ENCODE results near the gene MCMBP.
A peak's percentile ranks its signal among the peaks of the same experiment; 100 is the strongest.

The MCMBP gene

DNA sequence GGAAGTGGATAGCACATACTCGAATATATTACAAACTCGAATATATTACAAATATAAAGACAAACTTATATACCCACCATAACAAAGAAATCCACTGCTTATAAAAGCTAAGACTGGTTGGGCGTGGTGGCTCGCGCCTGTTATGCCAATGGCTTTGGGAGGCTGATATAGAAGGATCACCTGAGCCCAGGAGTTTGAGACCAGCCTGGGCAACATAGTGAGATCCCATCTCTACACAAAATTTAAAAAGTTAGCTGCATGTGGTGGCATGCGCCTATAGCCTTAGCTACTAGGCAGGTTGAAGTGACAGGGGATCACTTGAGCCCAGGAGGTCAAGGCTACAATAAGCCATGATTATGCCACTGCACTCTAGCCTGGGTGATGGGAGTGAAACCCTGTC, 20.4 kb downstream of the MCMBP start:
- DNase-seq (ENCODE audit: low read depth in 1 of 2, low spot score in 1 of 2) = no peak
- no peak overlapping the region for H3K27ac ChIP-seq (replicated peaks)
- H3K4me3 ChIP-seq (replicated peaks; ENCODE audit: insufficient read depth, low read length) = no peak overlapping the region
- H3K27me3 ChIP-seq (ENCODE audit: insufficient read depth, poor library complexity, severe bottlenecking) = no peaks in the 10 kb centered on the region
- TF ChIP-seq, protein P1, sequence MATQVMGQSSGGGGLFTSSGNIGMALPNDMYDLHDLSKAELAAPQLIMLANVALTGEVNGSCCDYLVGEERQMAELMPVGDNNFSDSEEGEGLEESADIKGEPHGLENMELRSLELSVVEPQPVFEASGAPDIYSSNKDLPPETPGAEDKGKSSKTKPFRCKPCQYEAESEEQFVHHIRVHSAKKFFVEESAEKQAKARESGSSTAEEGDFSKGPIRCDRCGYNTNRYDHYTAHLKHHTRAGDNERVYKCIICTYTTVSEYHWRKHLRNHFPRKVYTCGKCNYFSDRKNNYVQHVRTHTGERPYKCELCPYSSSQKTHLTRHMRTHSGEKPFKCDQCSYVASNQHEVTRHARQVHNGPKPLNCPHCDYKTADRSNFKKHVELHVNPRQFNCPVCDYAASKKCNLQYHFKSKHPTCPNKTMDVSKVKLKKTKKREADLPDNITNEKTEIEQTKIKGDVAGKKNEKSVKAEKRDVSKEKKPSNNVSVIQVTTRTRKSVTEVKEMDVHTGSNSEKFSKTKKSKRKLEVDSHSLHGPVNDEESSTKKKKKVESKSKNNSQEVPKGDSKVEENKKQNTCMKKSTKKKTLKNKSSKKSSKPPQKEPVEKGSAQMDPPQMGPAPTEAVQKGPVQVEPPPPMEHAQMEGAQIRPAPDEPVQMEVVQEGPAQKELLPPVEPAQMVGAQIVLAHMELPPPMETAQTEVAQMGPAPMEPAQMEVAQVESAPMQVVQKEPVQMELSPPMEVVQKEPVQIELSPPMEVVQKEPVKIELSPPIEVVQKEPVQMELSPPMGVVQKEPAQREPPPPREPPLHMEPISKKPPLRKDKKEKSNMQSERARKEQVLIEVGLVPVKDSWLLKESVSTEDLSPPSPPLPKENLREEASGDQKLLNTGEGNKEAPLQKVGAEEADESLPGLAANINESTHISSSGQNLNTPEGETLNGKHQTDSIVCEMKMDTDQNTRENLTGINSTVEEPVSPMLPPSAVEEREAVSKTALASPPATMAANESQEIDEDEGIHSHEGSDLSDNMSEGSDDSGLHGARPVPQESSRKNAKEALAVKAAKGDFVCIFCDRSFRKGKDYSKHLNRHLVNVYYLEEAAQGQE (IDR thresholded peaks at IDR 0.05; ENCODE audit: insufficient replicate concordance, low read depth) = no peak
- TF ChIP-seq GABPA (IDR thresholded peaks at IDR 0.05; ENCODE audit: low read depth) = no peak
- TF ChIP-seq, protein P2, sequence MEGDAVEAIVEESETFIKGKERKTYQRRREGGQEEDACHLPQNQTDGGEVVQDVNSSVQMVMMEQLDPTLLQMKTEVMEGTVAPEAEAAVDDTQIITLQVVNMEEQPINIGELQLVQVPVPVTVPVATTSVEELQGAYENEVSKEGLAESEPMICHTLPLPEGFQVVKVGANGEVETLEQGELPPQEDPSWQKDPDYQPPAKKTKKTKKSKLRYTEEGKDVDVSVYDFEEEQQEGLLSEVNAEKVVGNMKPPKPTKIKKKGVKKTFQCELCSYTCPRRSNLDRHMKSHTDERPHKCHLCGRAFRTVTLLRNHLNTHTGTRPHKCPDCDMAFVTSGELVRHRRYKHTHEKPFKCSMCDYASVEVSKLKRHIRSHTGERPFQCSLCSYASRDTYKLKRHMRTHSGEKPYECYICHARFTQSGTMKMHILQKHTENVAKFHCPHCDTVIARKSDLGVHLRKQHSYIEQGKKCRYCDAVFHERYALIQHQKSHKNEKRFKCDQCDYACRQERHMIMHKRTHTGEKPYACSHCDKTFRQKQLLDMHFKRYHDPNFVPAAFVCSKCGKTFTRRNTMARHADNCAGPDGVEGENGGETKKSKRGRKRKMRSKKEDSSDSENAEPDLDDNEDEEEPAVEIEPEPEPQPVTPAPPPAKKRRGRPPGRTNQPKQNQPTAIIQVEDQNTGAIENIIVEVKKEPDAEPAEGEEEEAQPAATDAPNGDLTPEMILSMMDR (IDR thresholded peaks at IDR 0.05; ENCODE audit: insufficient read depth, low read length) = no peak
- TF ChIP-seq SPI1 (IDR thresholded peaks at IDR 0.05; ENCODE audit: borderline replicate concordance, low read depth) = no peak
- no peak for TF ChIP-seq POLR2AphosphoS5 (IDR thresholded peaks at IDR 0.05; ENCODE audit: low read depth)

DNA sequence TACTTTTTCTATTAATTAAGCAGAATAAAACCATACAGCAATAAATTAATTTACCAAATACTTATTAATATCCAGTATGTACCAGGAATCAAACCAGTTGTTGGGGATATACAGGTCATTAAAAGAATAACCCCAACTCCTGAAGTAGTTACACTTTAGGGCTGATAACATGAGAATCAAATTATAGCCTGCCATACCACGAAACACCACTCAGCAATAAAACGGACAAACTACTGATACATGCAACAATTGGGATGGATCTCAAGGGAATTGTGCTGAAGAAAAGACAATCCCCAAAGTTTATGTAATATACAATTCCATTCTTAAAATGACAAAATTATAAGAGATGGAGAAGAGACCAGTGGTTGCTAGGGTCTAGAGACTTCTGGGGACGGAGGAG, 22.7 kb downstream of the MCMBP start:
- Histone ChIP-seq H3K4me3 (replicated peaks; ENCODE audit: insufficient read depth, low read length) (no peak overlapping the region), H3K27me3 (ENCODE audit: insufficient read depth, poor library complexity, severe bottlenecking) (no peaks in the 10 kb centered on the region), H3K27ac (replicated peaks) (peak overlapping the region; percentile 28)
- TF ChIP-seq, protein P1 (IDR thresholded peaks at IDR 0.05; ENCODE audit: insufficient replicate concordance, low read depth) = no peak
- TF ChIP-seq SPI1 (IDR thresholded peaks at IDR 0.05; ENCODE audit: borderline replicate concordance, low read depth) (no peak), POLR2AphosphoS5 (IDR thresholded peaks at IDR 0.05; ENCODE audit: low read depth) (no peak), GABPA (IDR thresholded peaks at IDR 0.05; ENCODE audit: low read depth) (no peak)
- TF ChIP-seq, protein P2 (IDR thresholded peaks at IDR 0.05; ENCODE audit: insufficient read depth, low read length) = no peak
- no peak for DNase-seq (ENCODE audit: low read depth in 1 of 2, low spot score in 1 of 2)

DNA sequence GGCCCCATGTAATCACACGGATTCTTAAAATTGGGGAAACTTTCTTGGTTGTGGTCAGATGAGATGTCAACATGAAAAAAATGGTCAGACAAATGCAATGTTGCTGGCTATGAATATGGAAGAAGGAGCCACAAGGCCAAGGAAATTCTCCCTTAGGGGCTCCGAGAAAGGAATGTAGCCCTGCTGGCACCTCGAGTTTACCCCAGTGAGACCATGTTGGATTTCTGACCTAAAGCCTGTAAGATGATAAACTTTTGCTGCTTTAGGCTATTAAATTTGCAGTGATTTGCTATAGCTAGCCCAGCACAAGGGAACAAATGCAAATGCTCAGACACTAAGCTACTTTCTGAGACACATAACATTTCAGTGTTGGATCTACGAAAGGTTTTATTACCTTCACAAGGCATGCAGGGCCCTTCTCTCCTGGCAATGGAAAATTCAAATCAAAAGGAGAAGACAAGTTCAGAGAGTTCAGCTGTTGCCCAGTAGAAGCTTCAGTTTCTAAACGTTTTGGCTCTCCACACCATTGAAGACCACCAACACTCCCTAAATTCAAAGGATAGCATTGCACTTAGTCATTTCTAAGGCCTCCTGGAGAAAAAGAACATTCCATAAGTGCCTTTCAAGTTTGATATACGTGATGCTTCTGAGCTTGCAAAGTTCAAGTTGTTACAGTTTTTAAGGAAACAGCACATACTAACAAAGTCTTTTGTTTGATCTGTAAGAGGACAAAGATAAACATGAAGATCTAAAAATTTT, 23.4 kb downstream of the MCMBP start:
- TF ChIP-seq SPI1 (IDR thresholded peaks at IDR 0.05; ENCODE audit: borderline replicate concordance, low read depth) = no peak
- no peak for TF ChIP-seq GABPA (IDR thresholded peaks at IDR 0.05; ENCODE audit: low read depth)
- TF ChIP-seq, protein P2 (IDR thresholded peaks at IDR 0.05; ENCODE audit: insufficient read depth, low read length) = no peak
- TF ChIP-seq, protein P1 (IDR thresholded peaks at IDR 0.05; ENCODE audit: insufficient replicate concordance, low read depth) = no peak
- TF ChIP-seq POLR2AphosphoS5 (IDR thresholded peaks at IDR 0.05; ENCODE audit: low read depth) = no peak
- no peak overlapping the region for H3K4me3 ChIP-seq (replicated peaks; ENCODE audit: insufficient read depth, low read length)
- no peaks in the 10 kb centered on the region for H3K27me3 ChIP-seq (ENCODE audit: insufficient read depth, poor library complexity, severe bottlenecking)
- H3K27ac ChIP-seq (replicated peaks) = no peak overlapping the region; the same call in 1 of the 2 replicates
- DNase-seq (ENCODE audit: low read depth in 1 of 2, low spot score in 1 of 2) = no peak

Data from HL-60 (cell line).